Fibroblast of peridontal ligament (primary cell): ENCODE data around the gene RBFOX1.

ENCODE experiments used
- DNase-seq: peaks from one replicate; pipeline ENCODE4 v3.0.0-alpha.2; 2010; ENCODE audit errors: extremely low read depth

The RBFOX1 gene

GRCh38 chr16:7373776-7374175 is 41.1 kb downstream of the RBFOX1 start:
- no peak for DNase-seq

- no peak for DNase-seq
Observed at GRCh38 chr16:7374614-7375174, 42.0 kb downstream of the RBFOX1 start.

- no peak for DNase-seq
Observed at GRCh38 chr16:7376227-7376626, 43.6 kb downstream of the RBFOX1 start.

GRCh38 chr16:7377231-7377630 is 44.6 kb downstream of the RBFOX1 start:
- no peak for DNase-seq

- no peak for DNase-seq
Observed at GRCh38 chr16:7378024-7378695, 45.5 kb downstream of the RBFOX1 start.

- DNase-seq, result no peak
Observed at GRCh38 chr16:7380441-7380840, 47.8 kb downstream of the RBFOX1 start.

GRCh38 chr16:7380911-7381310 is 48.3 kb downstream of the RBFOX1 start:
- no peak for DNase-seq

- no peak for DNase-seq
Observed at GRCh38 chr16:7381671-7382070, 49.0 kb downstream of the RBFOX1 start.

GRCh38 chr16:7382521-7382920 is 49.9 kb downstream of the RBFOX1 start:
- DNase-seq, result no peak

- no peak for DNase-seq
Observed at GRCh38 chr16:7390974-7391373, 58.3 kb downstream of the RBFOX1 start.

- no peak for DNase-seq
Observed at GRCh38 chr16:7391694-7392093, 59.0 kb downstream of the RBFOX1 start.

- DNase-seq, result no peak
Observed at GRCh38 chr16:7392206-7392605, 59.6 kb downstream of the RBFOX1 start.

- DNase-seq, result no peak
Observed at GRCh38 chr16:7393680-7394079, 61.0 kb downstream of the RBFOX1 start.

- DNase-seq, result no peak
Observed at GRCh38 chr16:7394720-7395336, 62.2 kb downstream of the RBFOX1 start.

GRCh38 chr16:7397901-7398300 is 65.3 kb downstream of the RBFOX1 start:
- no peak for DNase-seq

- DNase-seq, result no peak
Observed at GRCh38 chr16:7398536-7398935, 65.9 kb downstream of the RBFOX1 start.

- no peak for DNase-seq
Observed at GRCh38 chr16:7399296-7399695, 66.7 kb downstream of the RBFOX1 start.

- DNase-seq, result no peak
Observed at GRCh38 chr16:7400117-7400890, 67.7 kb downstream of the RBFOX1 start.

GRCh38 chr16:7404217-7404616 is 71.6 kb downstream of the RBFOX1 start:
- no peak for DNase-seq

GRCh38 chr16:7405166-7405565 is 72.5 kb downstream of the RBFOX1 start:
- no peak for DNase-seq

GRCh38 chr16:7408700-7409365 is 76.2 kb downstream of the RBFOX1 start:
- DNase-seq, result no peak

- no peak for DNase-seq
Observed at GRCh38 chr16:7419441-7419840, 86.8 kb downstream of the RBFOX1 start.
